HCT116 (cell line): ENCODE measurements around the gene FOXK2. TPM values are rescaled to one million over a fixed set of nuclear protein-coding genes. Genes with fewer than 3 reads are reported as not detected.

Source experiments
- ATAC-seq: fragments of 200-7000 bp; cut with Tn5 transposase; 2 replicates; pipeline ENCODE4 v1.9.1; 2020; ENCODE audit warnings: mild to moderate bottlenecking, moderate library complexity
- BruUV-seq: library from RNA; stranded (reverse); fragments of 400-500 nt; replicated peaks from 2 replicates; lab custom pipeline; 2021; lab: Mats Ljungman, UMichigan
- CTCF ChIA-PET: fragments of 300-600 bp; sonication (Branson Sonifier 250); formaldehyde crosslinking; loops from one replicate; lab custom pipeline; 2021; ENCODE audit warnings: antibody characterized with exemption; lab: Charles Lee
- POLR2A ChIA-PET: fragments of 300-600, 350-600 bp; sonication (Branson Sonifier 250); formaldehyde crosslinking; loops from one replicate; lab custom pipeline; 2021; ENCODE audit warnings: antibody characterized with exemption; lab: Charles Lee
- RAD21 ChIA-PET, 2 experiments: fragments of 300-600 bp; sonication (Branson Sonifier 250); formaldehyde crosslinking; loops; one replicate each; lab custom pipeline; 2023; ENCODE audit warnings: low total read pairs in 2 of 2; ENCODE audit not compliant: uncharacterized antibody in 2 of 2, unreplicated experiment in 2 of 2, low non-redundant PET in 1 of 2; lab: Charles Lee
- DNase-seq: peaks from one replicate; pipeline ENCODE4 v3.0.0-alpha.2; 2010; ENCODE audit warnings: low read depth, low spot score
- H2AFZ ChIP-seq: fragments of 200-600 bp; shearing (Covaris generic), sonication (generic); 2 replicates; pipeline ENCODE4 v1.6.1; 2017; ENCODE audit warnings: low read depth, mixed run types, mixed read lengths, antibody characterized with exemption, low read length; ENCODE audit not compliant: poor library complexity, severe bottlenecking
- H3K27ac ChIP-seq: 2 replicates; pipeline ENCODE4 v1.5.1; 2012; ENCODE audit warnings: low read depth, low read length
- H3K27me3 ChIP-seq: fragments of 200-600 bp; sonication (generic); 2 replicates; pipeline ENCODE4 v1.6.1; 2016; ENCODE audit warnings: mixed run types, low read length, mixed read lengths; ENCODE audit not compliant: insufficient read depth
- H3K36me3 ChIP-seq, 2 experiments: fragments of 200-500 bp in 1 of 2; fragments of 200-600 bp in 1 of 2; sonication (Bioruptor generic) in 1 of 2; sonication (generic) in 1 of 2; 2 replicates each; pipeline versions ENCODE4 v1.5.1 to v1.6.1; 2014 to 2016; ENCODE audit warnings: low read length in 2 of 2, inconsistent platforms in 1 of 2, mixed read lengths in 1 of 2, mixed run types in 1 of 2; ENCODE audit not compliant: insufficient read depth in 2 of 2, control insufficient read depth in 1 of 2
- H3K4me1 ChIP-seq, 2 experiments: fragments of 200-600 bp in 1 of 2; sonication (generic) in 1 of 2; 2 replicates each; pipeline versions ENCODE4 v1.5.1 to v1.6.1; 2012 to 2017; ENCODE audit warnings: low read length in 2 of 2, inconsistent platforms in 1 of 2, mild to moderate bottlenecking in 1 of 2, mixed read lengths in 1 of 2, mixed run types in 1 of 2, moderate library complexity in 1 of 2; ENCODE audit not compliant: insufficient read depth in 2 of 2, control insufficient read depth in 1 of 2
- H3K4me2 ChIP-seq: fragments of 200-600 bp; sonication (generic); 2 replicates; pipeline ENCODE4 v1.6.1; 2017; ENCODE audit warnings: mixed run types, low read length, mixed read lengths
- H3K4me3 ChIP-seq, 2 experiments: fragments of 200-600 bp in 1 of 2; sonication (generic) in 1 of 2; replicated peaks in 1 of 2; 2 replicates each; pipeline ENCODE4 v1.5.1; 2011 to 2016; ENCODE audit warnings: low read length in 2 of 2, control low read depth in 1 of 2, low read depth in 1 of 2, mild to moderate bottlenecking in 1 of 2, mixed read lengths in 1 of 2, mixed run types in 1 of 2
- H3K79me2 ChIP-seq: fragments of 200-600 bp; sonication (generic); 2 replicates; pipeline ENCODE4 v1.6.1; 2017; ENCODE audit warnings: mild to moderate bottlenecking, mixed run types, low read length, moderate library complexity, mixed read lengths; ENCODE audit not compliant: insufficient read depth
- H3K9ac ChIP-seq: fragments of 200-600 bp; sonication (generic); 2 replicates; pipeline ENCODE4 v1.6.1; 2016; ENCODE audit warnings: low read length, mixed read lengths
- H3K9me2 ChIP-seq: fragments of 200-600 bp; sonication (generic), shearing (Covaris generic); 2 replicates; pipeline ENCODE4 v1.6.1; 2017; ENCODE audit warnings: mixed run types, mild to moderate bottlenecking, moderate library complexity; ENCODE audit not compliant: insufficient read depth
- H3K9me3 ChIP-seq, 2 experiments: fragments of 200-500 bp in 1 of 2; fragments of 200-600 bp in 1 of 2; sonication (Bioruptor generic) in 1 of 2; sonication (generic) in 1 of 2; 2 replicates each; pipeline ENCODE4 v1.6.1; 2014 to 2017; ENCODE audit warnings: low read length in 2 of 2, mixed read lengths in 2 of 2, inconsistent platforms in 1 of 2, low read depth in 1 of 2, mild to moderate bottlenecking in 1 of 2, mixed run types in 1 of 2, moderate library complexity in 1 of 2; ENCODE audit not compliant: control insufficient read depth in 1 of 2, insufficient read depth in 1 of 2
- H4K20me1 ChIP-seq: fragments of 200-600 bp; sonication (generic), shearing (Covaris generic); 2 replicates; pipeline ENCODE4 v1.6.1; 2017; ENCODE audit warnings: mixed run types, mild to moderate bottlenecking, moderate library complexity; ENCODE audit not compliant: insufficient read depth
- CBX3 ChIP-seq: IDR thresholded peaks from 2 replicates; pipeline ENCODE4 v1.6.1; 2012; ENCODE audit warnings: low read depth
- CEBPB ChIP-seq: IDR thresholded peaks from 2 replicates; pipeline ENCODE4 v1.6.1; 2012; ENCODE audit warnings: low read depth
- ELF1 ChIP-seq: IDR thresholded peaks from 2 replicates; pipeline ENCODE4 v1.6.1; 2012; ENCODE audit warnings: low read depth, borderline replicate concordance
- EZH2 ChIP-seq: fragments of 200-600 bp; sonication (generic); IDR thresholded peaks from 2 replicates; pipeline ENCODE4 v1.6.1; 2017; ENCODE audit warnings: antibody characterized with exemption, mixed run types
- FOSL1 ChIP-seq: IDR thresholded peaks from 2 replicates; pipeline ENCODE4 v1.6.1; 2012; ENCODE audit warnings: low read depth
- JUND ChIP-seq: IDR thresholded peaks from 2 replicates; pipeline ENCODE4 v1.6.1; 2012
- POLR2A ChIP-seq: IDR thresholded peaks from 2 replicates; pipeline ENCODE4 v1.7.0; 2011; ENCODE audit warnings: borderline replicate concordance; ENCODE audit not compliant: insufficient read depth, insufficient read length; ENCODE audit errors: extremely low read depth
- RAD21 ChIP-seq: IDR thresholded peaks from 2 replicates; pipeline ENCODE4 v1.6.1; 2012; ENCODE audit warnings: low read depth, mild to moderate bottlenecking
- SIN3A ChIP-seq: IDR thresholded peaks from 2 replicates; pipeline ENCODE4 v1.6.1; 2012; ENCODE audit warnings: low read depth
- SP1 ChIP-seq: IDR thresholded peaks from 2 replicates; pipeline ENCODE4 v1.6.1; 2012; ENCODE audit warnings: low read depth
- SRF ChIP-seq: IDR thresholded peaks from 2 replicates; pipeline ENCODE4 v1.6.1; 2012; ENCODE audit warnings: low read depth
- TCF7L2 ChIP-seq: IDR thresholded peaks from 2 replicates; pipeline ENCODE4 v1.7.0; 2011; ENCODE audit warnings: borderline replicate concordance, inconsistent platforms; ENCODE audit not compliant: insufficient read depth, insufficient read length; ENCODE audit errors: extremely low read depth
- YY1 ChIP-seq: IDR thresholded peaks from 2 replicates; pipeline ENCODE4 v1.6.1; 2011; ENCODE audit warnings: low read length, low read depth, moderate library complexity, mild to moderate bottlenecking; ENCODE audit not compliant: insufficient replicate concordance; ENCODE audit errors: extremely low read depth
- ZFX ChIP-seq: fragments of 450-650 bp; IDR thresholded peaks from 2 replicates; pipeline ENCODE4 v1.6.1; 2017
- intact Hi-C: fragments of 100-400 bp; cut with micrococcal nuclease; formaldehyde crosslinking; loops from 2 replicates; pipeline ENCODE4 v1.10.0; 2022
- total RNA-seq: library from RNA; stranded (reverse); gene quantifications from one replicate; pipeline ENCODE4 v1.2.1, GENCODE V29; 2021; ENCODE audit not compliant: unreplicated experiment
- TF ChIP-seq, protein P1 (sequence below): IDR thresholded peaks from 2 replicates; pipeline ENCODE4 v1.6.1; 2011; ENCODE audit warnings: mild to moderate bottlenecking, low read length, moderate library complexity; ENCODE audit not compliant: insufficient replicate concordance; ENCODE audit errors: extremely low read depth

FOXK2 gene
- total RNA-seq, 1 experiment from 2014 or later = 122 TPM

GRCh38 chr17:82503728-82504308 is 15.7 kb upstream of the FOXK2 start:
- RAD21 ChIA-PET = no interaction called here
- H3K4me3 ChIP-seq = no peak overlapping the region
- no peak overlapping the region for H3K4me2 ChIP-seq
- TF ChIP-seq CEBPB (no peak), SIN3A (no peak), EZH2 (no peak), POLR2A (no peak), YY1 (no peak), ELF1 (no peak), FOSL1 (no peak), JUND (no peak), RAD21 (no peak), CBX3 (no peak), ZFX (no peak), TCF7L2 (no peak), SRF (no peak), SP1 (no peak)
- TF ChIP-seq, protein P1, sequence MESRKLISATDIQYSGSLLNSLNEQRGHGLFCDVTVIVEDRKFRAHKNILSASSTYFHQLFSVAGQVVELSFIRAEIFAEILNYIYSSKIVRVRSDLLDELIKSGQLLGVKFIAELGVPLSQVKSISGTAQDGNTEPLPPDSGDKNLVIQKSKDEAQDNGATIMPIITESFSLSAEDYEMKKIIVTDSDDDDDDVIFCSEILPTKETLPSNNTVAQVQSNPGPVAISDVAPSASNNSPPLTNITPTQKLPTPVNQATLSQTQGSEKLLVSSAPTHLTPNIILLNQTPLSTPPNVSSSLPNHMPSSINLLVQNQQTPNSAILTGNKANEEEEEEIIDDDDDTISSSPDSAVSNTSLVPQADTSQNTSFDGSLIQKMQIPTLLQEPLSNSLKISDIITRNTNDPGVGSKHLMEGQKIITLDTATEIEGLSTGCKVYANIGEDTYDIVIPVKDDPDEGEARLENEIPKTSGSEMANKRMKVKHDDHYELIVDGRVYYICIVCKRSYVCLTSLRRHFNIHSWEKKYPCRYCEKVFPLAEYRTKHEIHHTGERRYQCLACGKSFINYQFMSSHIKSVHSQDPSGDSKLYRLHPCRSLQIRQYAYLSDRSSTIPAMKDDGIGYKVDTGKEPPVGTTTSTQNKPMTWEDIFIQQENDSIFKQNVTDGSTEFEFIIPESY = no peak
- H4K20me1 ChIP-seq = no peaks in the 10 kb centered on the region
- H3K27me3 ChIP-seq = no peaks in the 10 kb centered on the region
- POLR2A ChIA-PET = no interaction called here
- no peak overlapping the region for H3K9ac ChIP-seq
- H3K4me1 ChIP-seq = peaks cover 0 to 3% of the 10 kb centered on the region in 2 experiments; a peak in 1 of 4 replicates
- DNase-seq = no peak
- BruUV-seq = no TSS peak
- no peaks in the 10 kb centered on the region for H3K79me2 ChIP-seq
- intact Hi-C loops = no loop called here
- no peak for ATAC-seq
- no peaks in the 10 kb centered on the region for H3K9me3 ChIP-seq
- H3K9me2 ChIP-seq = no peaks in the 10 kb centered on the region
- no peaks in the 10 kb centered on the region for H3K36me3 ChIP-seq
- H3K27ac ChIP-seq = no peak overlapping the region
- H2AFZ ChIP-seq = no peak overlapping the region
- CTCF ChIA-PET = interaction anchor here (1.4 kb wide), 1 partner anchor 9 kb away, joined by 6 read pairs; no protein-coding TSS in a partner anchor
